Posterior cingulate gyrus (tissue), 11 donors: ENCODE results near the gene HSD17B12.

Experiments
- DNase-seq, 10 donors: peaks; one replicate each; pipeline versions ENCODE4 v3.0.0 to v3.0.0-alpha.2; 2020 to 2021; ENCODE audit warnings: mixed read lengths in 3 of 10
- intact Hi-C: fragments of 100-400 bp; cut with DNase I; formaldehyde crosslinking; loops from one replicate; pipeline ENCODE4 v1.15.1; 2023

HSD17B12 gene

DNA sequence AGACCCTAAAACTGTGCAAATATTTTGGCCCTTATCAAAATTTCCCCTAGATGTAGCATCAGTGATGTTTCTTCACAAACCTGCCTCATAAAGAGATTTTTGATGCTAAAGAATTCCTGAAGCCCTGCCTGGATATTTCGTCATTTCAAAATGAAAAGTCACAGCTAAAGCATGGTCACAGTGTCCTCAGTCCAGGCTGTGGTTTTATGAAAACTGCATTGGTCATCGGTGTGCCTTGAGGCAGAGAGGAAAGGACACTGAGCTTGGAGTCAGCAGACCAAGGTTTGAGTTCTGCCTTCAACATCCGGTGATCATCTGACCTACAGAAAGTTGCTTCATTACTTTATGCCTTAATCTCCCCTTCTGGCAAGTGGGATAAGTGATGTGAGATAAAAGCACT lies 165.3 kb downstream of the HSD17B12 start:
- intact Hi-C loops, result no loop called here
- DNase-seq, result no peak

DNA sequence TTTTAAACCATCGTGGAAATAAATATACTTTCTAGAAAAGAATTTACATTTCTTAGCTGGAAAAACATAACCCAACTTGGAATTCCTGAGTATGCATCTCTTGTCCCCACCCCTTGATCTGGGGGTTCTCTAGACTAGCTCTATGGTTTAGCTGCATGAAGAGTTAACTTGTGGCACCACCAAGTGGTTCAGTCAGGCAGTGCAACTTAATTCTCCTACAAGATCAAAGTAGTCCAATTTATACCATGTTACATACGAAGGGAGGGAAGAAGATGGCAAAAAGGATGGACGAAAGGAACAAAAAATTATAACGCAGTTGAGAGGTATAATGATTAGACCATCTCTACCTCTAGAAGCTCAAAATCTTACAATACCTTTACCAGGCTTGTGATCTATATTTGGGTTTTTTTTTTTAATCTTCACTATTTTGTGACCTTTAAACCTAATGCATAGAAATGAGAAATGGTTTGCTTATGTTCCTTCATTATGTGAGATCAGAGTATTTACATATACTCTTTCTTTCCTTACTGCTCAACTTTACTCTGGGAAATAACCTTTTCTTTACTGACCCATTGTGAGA lies 171.6 kb downstream of the HSD17B12 start:
- DNase-seq, result peak in 7 of 10 donors; percentile 20 to 83 (median 64)
- intact Hi-C loops, result no loop called here

DNA sequence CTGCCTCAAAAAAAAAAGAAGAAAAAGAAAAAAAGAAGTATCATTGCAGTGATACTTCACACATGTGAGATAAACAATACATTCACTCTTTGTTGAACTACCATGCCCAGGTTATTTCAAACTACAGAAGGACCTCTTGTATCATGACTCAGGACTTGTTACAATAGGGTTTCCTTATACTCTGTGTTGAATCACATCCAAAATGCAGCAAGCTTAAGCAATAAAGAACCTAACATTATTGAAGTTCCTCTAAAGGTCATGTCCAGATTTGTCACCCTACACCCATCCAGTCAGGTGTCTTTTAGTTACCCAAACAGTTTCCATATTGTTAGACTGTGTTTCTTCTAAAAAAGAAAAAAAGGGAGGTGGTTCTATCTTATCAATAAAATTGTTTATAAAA lies 173.2 kb downstream of the HSD17B12 start:
- intact Hi-C loops, result no loop called here

DNA sequence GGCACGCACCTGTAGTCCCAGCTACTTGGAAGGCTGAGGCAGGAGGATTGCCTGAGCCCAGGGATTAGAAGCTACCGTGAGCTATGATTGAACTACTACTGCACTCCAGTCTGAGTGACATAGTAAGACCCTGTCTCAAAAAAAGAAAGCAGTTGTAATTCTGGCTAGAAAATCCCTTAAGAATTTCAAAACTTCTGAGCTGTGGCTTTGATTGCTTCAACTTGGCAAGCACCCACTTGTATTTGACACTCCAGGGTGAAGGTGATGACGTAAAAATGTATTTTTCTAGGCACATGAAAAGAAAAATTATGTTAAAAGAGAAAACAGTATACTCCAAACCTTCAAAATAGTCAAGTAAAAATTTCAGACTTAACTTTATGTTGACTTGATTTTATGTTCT lies 176.5 kb downstream of the HSD17B12 start:
- intact Hi-C loops, result no loop called here
- no peak for DNase-seq

More for the DNA sequence above, 173.2 kb downstream of the HSD17B12 start:
- no peak for DNase-seq

DNA sequence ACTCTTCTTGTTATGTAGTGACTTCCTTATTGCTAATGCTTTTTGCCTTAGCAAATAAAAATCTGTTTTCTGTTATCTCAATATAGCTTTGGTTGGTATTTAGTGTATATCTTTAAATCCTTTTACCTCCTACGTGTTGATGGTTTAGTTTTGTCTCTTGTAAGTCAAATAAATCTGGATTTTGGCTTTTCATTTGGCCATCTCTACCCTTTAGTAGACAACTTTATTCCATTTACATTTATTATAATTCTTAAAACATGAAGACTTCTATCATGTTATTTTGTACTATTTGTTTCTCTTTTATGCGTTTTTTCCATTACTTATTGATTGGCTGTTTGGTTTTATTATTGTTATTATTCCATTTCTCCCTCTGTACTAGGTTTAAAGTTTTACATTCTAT lies 180.6 kb downstream of the HSD17B12 start:
- DNase-seq, result no peak
- intact Hi-C loops, result no loop called here

DNA sequence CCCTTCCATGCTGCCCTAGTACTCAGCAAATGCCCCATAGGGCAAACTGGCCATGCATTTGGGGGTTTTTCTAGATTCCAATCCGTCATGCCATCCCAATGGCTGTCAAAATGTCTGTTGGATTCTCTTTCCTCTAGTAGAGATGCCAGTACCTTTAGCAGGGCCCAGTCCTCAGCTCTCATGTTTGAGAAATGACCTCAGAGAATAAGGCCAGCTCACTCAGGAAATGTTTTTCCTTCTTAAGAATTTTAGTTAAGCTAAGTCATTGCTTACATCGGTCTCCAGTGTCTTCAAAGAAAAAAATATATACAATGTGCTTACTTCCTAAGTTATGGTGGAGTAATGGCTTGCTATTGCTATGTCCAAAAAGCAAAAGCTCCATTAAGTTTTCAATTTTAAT lies 186.0 kb downstream of the HSD17B12 start:
- intact Hi-C loops, result no loop called here
- no peak for DNase-seq

DNA sequence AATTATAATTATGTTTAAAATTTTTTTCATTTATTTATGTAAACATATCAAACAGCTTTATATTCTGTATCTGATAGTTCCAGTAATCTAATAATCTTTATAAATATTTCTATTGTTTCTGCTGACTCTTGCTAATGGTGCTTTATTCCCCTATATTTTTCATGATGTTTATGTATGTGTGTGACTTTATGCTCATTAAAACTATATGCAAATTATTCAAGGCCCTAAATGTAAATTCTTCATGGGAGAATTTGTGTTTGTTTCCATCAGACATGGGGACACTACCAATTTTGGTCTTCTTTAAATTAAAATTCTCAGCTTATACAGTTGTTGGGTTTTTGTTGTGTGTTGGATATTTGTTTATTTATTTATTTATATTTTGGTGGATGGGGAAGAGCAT lies 186.4 kb downstream of the HSD17B12 start:
- no peak for DNase-seq
- intact Hi-C loops, result no loop called here

DNA sequence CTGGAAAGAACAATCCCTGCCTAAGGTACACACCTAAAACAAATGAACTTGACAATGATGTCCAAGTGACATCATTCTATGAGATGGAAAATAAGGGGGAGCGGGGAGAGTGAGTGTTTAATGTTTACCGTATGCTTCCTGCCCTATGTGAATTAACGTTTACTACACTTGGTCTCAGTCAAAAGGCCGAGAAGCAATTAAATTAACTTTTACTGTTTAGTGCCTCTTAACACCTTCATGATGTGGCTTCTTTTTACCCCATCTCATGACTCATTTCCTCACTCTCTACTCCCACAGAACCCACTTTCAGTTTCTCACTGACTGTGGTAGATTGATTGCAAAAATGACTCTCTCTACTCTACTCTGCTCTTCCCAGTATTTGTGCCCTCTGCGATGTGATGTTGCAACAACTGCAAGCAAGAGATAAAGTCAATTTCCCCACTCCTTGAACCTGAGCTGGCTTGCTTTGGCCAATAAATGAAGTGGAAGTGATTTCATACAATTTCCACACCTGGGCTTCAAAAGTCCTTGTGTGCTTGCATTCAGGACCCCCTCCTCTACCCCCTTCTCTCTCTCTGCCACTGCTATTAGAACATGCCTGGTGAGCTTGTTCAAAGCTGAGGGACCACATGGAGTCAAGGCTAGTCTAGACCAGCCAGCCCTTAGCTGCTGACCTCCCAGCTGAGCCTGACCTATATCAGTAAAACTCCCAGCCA lies 188.5 kb downstream of the HSD17B12 start:
- DNase-seq, result no peak

DNA sequence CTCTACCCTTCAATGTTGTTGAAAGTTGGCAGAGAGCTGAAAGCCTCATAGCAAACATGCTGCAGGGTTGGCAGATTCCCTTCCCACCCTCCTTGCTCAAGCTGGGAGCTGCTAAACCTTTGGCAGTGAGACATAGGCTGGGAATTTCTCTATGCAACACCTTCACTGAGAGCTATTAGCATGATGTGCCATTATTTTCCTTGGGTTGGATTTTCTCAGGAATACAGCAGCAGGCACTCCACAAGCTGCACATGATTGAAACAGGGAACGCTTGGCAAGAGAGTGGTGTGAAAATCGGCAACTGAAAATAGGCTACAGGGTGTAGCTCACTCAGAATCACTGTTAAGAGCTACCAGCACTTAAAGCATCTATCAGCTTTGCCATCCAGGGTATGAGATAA lies 190.5 kb downstream of the HSD17B12 start:
- DNase-seq, result peak in 7 of 10 donors; percentile 22 to 84 (median 49)
- intact Hi-C loops, result no loop called here

More for the DNA sequence above, 188.5 kb downstream of the HSD17B12 start:
- intact Hi-C loops, result no loop called here

DNA sequence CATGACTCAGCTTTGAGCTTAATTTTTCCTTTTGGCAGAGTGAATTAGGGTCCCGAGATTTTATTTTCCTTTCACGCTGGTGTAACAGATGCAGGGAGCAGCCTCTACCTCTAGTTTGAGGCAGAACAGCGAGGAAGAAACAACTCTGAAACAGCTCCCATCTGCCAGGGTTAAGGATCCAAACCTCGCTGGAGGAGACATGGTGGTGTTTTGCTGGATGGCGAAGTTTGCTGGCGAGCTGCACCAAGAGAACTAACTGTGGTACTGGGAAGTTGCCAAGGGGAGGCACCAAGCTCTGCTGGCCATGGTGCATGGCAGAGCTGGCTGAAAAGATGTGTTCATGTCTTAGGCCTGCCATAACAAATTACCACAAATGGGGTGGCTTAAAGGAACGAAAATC lies 192.5 kb downstream of the HSD17B12 start:
- intact Hi-C loops, result no loop called here
- DNase-seq, result peak in 1 of 10 donors; percentile 79

DNA sequence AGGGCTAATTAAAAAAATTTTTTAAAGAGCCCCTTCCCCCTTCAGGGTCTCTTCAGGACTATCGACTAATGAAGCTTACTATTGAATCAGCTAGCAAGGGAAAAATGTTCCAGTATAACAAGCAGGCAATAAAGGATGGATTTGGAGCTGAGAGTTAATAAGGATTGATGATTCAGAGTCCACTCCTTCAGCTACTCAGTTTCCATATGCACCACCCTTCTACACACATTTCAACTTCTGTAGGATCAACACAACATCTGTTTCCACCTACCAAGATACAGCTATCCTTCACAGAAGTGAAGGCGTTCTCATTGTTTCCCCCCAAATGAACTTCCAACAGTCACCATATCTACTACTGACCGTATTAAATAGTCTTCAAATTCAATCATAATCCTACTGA lies 193.5 kb downstream of the HSD17B12 start:
- no peak for DNase-seq
- intact Hi-C loops, result no loop called here

DNA sequence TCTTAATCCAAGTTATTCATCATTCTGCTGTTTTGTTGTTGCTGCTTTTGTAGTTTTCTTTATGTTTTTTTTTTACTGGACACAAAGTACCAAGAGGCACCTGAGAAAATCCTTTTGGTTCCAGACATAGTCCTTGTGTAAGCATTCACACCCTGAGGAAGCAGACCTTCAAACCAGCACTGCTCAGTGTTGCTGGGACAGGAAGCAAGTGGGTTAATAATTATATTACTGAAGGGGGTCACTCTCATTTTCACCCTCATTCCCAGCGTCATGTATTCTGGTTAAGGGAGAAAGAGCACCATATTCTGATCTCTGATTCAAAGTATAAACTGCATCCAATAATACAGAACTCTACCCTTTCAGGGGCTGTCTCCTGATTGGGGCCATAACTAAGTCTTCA lies 194.2 kb downstream of the HSD17B12 start:
- DNase-seq, result no peak
- intact Hi-C loops, result no loop called here

DNA sequence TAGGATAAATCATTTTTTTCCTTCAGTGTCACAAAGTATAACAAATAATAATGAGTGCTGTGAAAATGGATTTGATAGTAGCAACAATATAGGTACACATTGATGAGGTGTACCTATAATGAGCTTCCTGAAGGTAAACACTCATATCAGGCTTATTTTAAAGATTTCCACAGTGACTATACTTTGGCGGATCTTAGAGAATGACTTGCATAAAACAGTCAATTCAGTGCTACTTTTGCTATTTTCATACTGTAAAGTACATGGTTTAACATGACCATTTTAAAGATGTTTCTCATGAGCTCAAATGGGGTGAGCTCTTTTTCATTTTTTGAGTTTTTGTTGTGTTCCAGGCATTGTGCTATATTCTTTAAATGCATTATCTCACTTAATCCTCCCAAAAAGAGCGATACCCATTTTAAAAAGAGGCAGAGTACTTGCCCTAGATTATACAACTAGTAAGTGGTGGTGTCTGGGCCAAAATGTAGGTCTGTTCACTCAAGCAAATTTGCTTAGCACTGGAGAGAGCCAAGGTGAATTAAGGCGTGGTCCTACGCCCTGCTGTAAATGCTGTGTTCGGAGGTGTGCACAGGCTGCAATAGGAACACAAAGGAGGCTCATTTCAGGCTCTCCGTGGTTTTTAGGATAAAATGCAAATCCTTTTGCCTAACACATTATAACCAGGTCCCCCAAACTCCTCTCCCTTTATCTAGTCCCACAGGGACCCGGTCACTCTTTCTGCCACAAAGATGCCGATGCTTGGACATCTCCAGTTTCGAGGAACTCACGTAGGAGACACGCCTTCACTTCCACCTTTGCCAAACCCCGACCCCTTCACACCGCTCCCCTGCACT lies 199.5 kb downstream of the HSD17B12 start:
- DNase-seq, result no peak
- intact Hi-C loops, result no loop called here

DNA sequence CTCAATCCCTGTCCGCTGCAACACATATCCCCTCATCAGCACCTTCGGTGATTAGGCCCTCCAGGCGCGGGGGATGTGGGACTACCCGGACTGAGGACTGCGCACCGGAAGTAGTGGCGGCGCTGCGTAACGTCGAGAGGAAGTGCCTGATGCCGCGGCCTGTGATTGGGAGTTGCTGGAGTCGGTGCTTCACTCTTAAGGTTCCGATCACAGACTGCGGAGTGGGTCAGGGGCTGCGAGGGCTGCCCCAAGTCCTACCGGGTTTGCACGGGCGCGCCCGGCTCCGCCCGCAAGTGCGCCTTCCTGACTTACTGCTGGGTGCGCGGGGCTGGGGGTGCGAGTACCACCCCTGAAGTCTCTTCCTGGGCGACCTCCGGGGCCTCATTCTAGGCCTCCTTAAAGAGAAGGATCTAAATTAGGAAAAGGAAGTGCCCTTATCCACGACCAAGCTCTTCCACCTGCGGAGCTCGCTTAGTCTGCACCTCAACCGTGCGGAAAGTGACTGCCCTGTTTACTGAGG lies 200.2 kb downstream of the HSD17B12 start, which contains the start of gene ALKBH3:
ALKBH3 (plus strand) TSS at position 192 of the 520 bp plus-strand sequence. CDS start 1,822 bp downstream, outside the sequence.
- peak; percentile 88 to 99 (median 93) for DNase-seq
- intact Hi-C loops, result no loop called here

DNA sequence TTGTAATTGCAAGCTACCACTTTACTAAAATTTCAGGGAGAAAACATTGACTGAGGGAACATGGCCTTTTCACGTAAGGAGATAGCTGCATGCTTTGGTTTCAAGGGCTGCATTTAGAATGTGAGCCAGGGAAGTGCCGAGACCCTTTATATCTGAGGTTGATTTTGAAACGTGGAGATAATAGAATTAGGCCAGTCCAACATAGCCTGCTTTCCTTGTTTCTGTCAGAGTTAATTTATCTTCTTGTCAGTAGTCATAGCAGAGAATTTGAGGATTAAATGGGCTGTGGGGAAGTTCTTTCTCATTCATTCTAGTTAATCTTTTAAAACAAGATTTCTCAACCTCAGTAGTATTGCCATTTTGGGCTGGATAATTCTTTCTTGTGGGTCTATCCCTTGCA lies 212.3 kb downstream of the HSD17B12 start:
- no peak for DNase-seq
- intact Hi-C loops, result loop anchor here (1.0 kb wide), 1 partner anchor 49 kb away; the partner anchor contains the start of gene C11orf96

DNA sequence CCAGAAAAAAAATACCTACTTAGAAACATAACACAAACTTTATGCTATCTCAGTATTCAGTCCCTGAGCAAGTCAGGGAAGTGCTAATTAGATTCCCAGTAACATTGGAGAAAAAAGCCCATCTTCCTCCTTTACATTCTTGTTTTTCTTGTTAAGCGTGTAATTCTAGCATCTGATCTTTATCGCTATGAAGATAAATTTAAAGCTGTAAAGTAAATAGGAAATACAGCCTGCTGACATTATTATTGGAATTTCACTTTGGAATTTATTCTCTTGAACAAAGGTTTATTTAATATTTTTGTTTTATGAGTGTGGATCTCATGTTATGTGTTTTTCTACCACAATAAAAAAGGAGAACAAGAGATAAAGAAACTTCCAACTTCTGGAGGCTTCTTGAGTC lies 214.0 kb downstream of the HSD17B12 start:
- intact Hi-C loops, result no loop called here
- no peak for DNase-seq

DNA sequence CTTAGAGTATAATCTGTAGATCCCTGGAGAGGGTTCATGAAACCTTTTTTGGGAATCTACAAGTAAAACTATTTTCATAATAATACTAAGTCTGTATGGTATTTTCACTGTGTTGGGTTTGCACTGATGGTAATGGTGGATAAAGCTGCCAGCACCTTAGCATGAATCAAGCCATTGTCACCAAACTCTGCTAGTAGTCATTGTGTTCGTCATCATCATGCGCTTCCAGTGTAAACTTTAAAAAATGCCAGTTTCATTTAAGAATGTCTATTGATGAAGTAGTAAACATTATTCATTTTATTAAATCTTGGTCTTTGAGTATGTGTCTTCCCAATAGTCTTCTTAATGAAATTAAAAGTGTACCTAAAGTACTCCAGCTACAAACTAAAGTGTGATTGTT lies 215.1 kb downstream of the HSD17B12 start:
- intact Hi-C loops, result no loop called here

DNA sequence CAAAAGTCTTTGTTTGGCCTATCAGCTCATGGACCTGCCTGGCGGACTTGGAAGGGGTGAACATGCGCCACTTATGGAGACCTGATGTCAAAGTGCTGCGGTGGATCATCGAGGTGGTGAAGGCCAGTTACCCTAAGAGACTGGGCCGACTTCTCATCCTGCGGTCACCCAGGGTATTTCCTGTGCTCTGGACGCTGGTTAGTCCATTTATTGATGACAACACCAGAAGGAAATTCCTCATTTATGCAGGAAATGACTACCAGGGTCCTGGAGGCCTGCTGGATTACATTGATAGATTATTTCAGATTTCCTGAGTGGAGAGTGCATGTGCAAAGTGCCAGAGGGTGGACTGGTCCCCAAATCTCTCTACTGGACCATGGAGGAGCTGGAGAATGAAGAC lies 218.0 kb downstream of the HSD17B12 start:
- intact Hi-C loops, result no loop called here
- no peak for DNase-seq

More for the DNA sequence above, 215.1 kb downstream of the HSD17B12 start:
- no peak for DNase-seq

DNA sequence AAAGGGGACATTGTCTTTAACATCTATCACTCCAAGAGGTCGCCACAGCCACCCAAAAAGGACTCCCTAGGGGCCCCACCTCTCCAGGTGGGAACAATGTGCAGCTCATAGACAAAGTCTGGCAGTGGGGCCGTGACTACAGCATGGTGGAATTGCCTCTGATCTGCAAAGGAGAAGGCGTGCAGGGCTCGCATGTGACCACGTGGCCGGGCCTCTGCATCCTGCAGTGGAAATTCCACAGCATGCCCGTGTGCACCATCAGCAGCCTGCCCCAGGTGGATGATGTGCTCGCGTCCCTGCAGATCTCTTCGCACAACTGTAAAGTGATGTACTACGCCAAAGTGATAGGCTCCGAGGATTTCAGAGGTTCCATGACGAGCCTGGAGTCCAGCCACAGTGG lies 218.6 kb downstream of the HSD17B12 start:
- intact Hi-C loops, result no loop called here
- no peak for DNase-seq

DNA sequence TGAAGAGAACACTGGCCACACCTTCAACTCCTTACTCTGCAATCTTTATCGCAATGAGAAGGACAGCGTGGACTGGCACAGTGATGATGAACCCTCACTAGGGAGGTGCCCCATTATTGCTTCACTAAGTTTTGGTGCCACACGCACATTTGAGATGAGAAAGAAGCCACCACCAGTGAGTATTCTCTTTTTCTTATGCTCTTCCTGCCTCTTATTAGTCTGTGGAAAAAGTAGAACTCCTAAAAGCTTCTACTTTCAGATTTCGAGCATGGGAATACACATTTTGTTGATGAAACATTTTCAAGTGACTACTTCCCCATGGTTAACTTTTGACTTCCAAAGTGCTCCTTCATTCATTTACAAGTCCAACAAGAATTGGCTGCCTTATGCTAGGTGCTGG lies 221.0 kb downstream of the HSD17B12 start:
- no peak for DNase-seq
- intact Hi-C loops, result no loop called here

DNA sequence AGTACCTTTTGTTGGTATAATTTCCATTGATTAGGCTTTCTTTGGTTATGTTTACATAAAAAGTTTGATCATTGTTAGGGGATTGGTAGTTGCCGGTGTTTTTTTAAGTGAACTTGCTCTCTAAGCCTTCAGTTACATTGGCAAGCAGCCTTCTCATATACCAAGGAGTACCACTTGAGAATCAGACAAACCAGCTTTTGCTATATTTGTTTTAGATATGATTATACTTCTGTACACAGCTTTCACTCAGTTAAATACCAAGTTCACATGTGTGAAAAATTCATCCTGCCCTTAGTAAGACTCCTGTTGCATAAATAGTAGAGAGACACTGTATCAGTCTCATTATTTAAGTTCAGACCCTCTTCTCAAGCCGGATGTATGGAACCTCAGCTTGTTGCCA lies 222.5 kb downstream of the HSD17B12 start:
- DNase-seq, result no peak
- intact Hi-C loops, result no loop called here
